Vagina (tissue), 2 donors: Measurements from ENCODE around the gene CHAT.

Source experiments
- CTCF ChIP-seq, 3 experiments: fragments of 450-650 bp in 2 of 3; fragments of 200-600 bp in 1 of 3; sonication (generic) in 1 of 3; IDR thresholded peaks; one replicate each; pipeline ENCODE4 v1.5.1; 2017 to 2019; ENCODE audit warnings: antibody characterized with exemption in 3 of 3, mild to moderate bottlenecking in 2 of 3, moderate library complexity in 2 of 3
- POLR2A ChIP-seq, 2 donors: fragments of 450-650 bp; IDR thresholded peaks; one replicate each; pipeline ENCODE4 v1.6.1; 2017; ENCODE audit warnings: antibody characterized with exemption in 2 of 2, mild to moderate bottlenecking in 2 of 2, moderate library complexity in 2 of 2
- POLR2AphosphoS5 ChIP-seq, 2 donors: sonication (generic); formaldehyde crosslinking; IDR thresholded peaks; one replicate each; pipeline ENCODE4 v1.9.0; 2017; ENCODE audit warnings: antibody characterized with exemption in 2 of 2, mild to moderate bottlenecking in 2 of 2, low read depth in 1 of 2; ENCODE audit not compliant: insufficient read depth in 1 of 2

GRCh38 chr10:49611166-49611815 lies 2.5 kb upstream of the CHAT start:
- no peak for TF ChIP-seq CTCF (IDR thresholded peaks at IDR 0.05)
- no peak for TF ChIP-seq POLR2AphosphoS5 (IDR thresholded peaks at IDR 0.05; ENCODE audit: insufficient read depth in 1 of 2, low read depth in 1 of 2)
- no peak for TF ChIP-seq POLR2A (IDR thresholded peaks at IDR 0.05)
